K562 (cell line): ENCODE results near the gene PITHD1. TPM values are rescaled to one million over a fixed set of nuclear protein-coding genes. Genes with fewer than 3 reads are reported as not detected.
"Not testable (repeated sequence)": the region's sequence is repeated elsewhere in the genome, so short reads cannot be mapped to it uniquely, and the experiment has no call there.

ENCODE experiments used
- ATAC-seq: fragments of 200-7000 bp; cut with Tn5 transposase; 3 replicates; pipeline ENCODE4 v1.9.1; 2020; ENCODE audit warnings: moderate library complexity
- BruUV-seq: library from RNA; stranded (reverse); fragments of 400-500 nt; replicated peaks from 2 replicates; lab custom pipeline; 2021; lab: Mats Ljungman, UMichigan
- CTCF ChIA-PET: fragments of 300-600 bp; formaldehyde crosslinking; extraction: SDS; loops from one replicate; lab custom pipeline; 2021; ENCODE audit warnings: low intra/inter-chr PET ratio; lab: Yijun Ruan, JAX
- POLR2A ChIA-PET: fragments of 300-600, 350-650 bp; sonication (Branson Sonifier 250); formaldehyde crosslinking; extraction: SDS; loops from one replicate; lab custom pipeline; 2021; ENCODE audit warnings: antibody characterized with exemption, inconsistent platforms; lab: Yijun Ruan, JAX
- DNase-seq, 4 experiments: peaks; one replicate each; pipeline versions ENCODE4 v3.0.0 to v3.0.0-alpha.2; 2011 to 2018; ENCODE audit warnings: low spot score in 3 of 4, mixed read lengths in 3 of 4; ENCODE audit errors: extremely low read depth in 1 of 4
- FAIRE-seq: peaks from 2 replicates; lab custom pipeline; 2011; peaks lifted over from hg19 to GRCh38; lab: Jason Lieb, UNC
- H2AFZ ChIP-seq: 2 replicates; pipeline ENCODE4 v1.6.0; 2011; ENCODE audit warnings: low read depth, low read length, control low read depth, inconsistent platforms
- H3K27ac ChIP-seq: fragments of 200-600 bp; 3 replicates; pipeline ENCODE4 v1.8.0; 2011; ENCODE audit warnings: low read depth, mild to moderate bottlenecking, control low read depth, inconsistent platforms, low read length, moderate library complexity, mixed read lengths; ENCODE audit errors: extremely low read depth
- H3K27me3 ChIP-seq, 2 experiments: fragments of 300-600 bp in 1 of 2; 2 replicates in 1 of 2; 3 replicates in 1 of 2; pipeline versions ENCODE4 v1.6.0 to v1.8.0; 2011; ENCODE audit warnings: inconsistent platforms in 2 of 2, low read length in 2 of 2, mild to moderate bottlenecking in 1 of 2, mixed read lengths in 1 of 2, moderate library complexity in 1 of 2; ENCODE audit not compliant: control insufficient read depth in 2 of 2, insufficient read depth in 2 of 2
- H3K36me3 ChIP-seq: fragments of 300-600 bp; 3 replicates; pipeline ENCODE4 v1.8.0; 2011; ENCODE audit warnings: mild to moderate bottlenecking, low read length, inconsistent platforms; ENCODE audit not compliant: control insufficient read depth, insufficient read depth
- H3K4me1 ChIP-seq, 2 experiments: fragments of 200-600 bp in 1 of 2; replicated peaks in 1 of 2; 2 replicates in 1 of 2; 3 replicates in 1 of 2; pipeline versions ENCODE4 v1.5.1 to v1.8.0; 2011; ENCODE audit warnings: inconsistent platforms in 2 of 2, low read length in 2 of 2, mild to moderate bottlenecking in 1 of 2, mixed read lengths in 1 of 2, moderate library complexity in 1 of 2; ENCODE audit not compliant: control insufficient read depth in 2 of 2, insufficient read depth in 2 of 2
- H3K4me2 ChIP-seq: 2 replicates; pipeline ENCODE4 v1.6.1; 2011; ENCODE audit warnings: low read length, control low read depth, inconsistent platforms, mixed read lengths; ENCODE audit not compliant: insufficient read depth
- H3K4me3 ChIP-seq: fragments of 200-600 bp; sonication (generic), shearing (Covaris generic); 2 replicates; pipeline ENCODE4 v1.5.1; 2016; ENCODE audit warnings: control low read depth, inconsistent platforms
- H3K79me2 ChIP-seq: fragments of 200-600 bp; 3 replicates; pipeline ENCODE4 v1.8.0; 2011; ENCODE audit warnings: low read length, inconsistent platforms; ENCODE audit not compliant: control insufficient read depth, insufficient read depth
- H3K9ac ChIP-seq, 2 experiments: 2 replicates each; pipeline versions ENCODE4 v1.6.0 to v1.6.1; 2011; ENCODE audit warnings: low read depth in 2 of 2, low read length in 2 of 2, control low read depth in 1 of 2, inconsistent platforms in 1 of 2, mild to moderate bottlenecking in 1 of 2, mixed read lengths in 1 of 2; ENCODE audit not compliant: insufficient read depth in 1 of 2
- H3K9me1 ChIP-seq: one replicate; pipeline ENCODE4 v1.6.0; 2011; ENCODE audit warnings: inconsistent platforms, mild to moderate bottlenecking, low read length, moderate library complexity; ENCODE audit not compliant: control insufficient read depth, insufficient read depth
- H3K9me3 ChIP-seq: replicated peaks from 2 replicates; pipeline ENCODE4 v1.5.1; 2011; ENCODE audit warnings: low read depth, low read length, inconsistent platforms; ENCODE audit not compliant: control insufficient read depth, insufficient read depth
- H4K20me1 ChIP-seq: replicated peaks from 2 replicates; pipeline ENCODE4 v1.6.1; 2011; ENCODE audit warnings: low read length, inconsistent platforms, mixed read lengths; ENCODE audit not compliant: control insufficient read depth, insufficient read depth
- DACH1 ChIP-seq: fragments of 450-650 bp; IDR thresholded peaks from 2 replicates; pipeline ENCODE4 v1.6.1; 2018; ENCODE audit not compliant: partially characterized antibody
- GATAD2A ChIP-seq: fragments of 450-650 bp; IDR thresholded peaks from 2 replicates; pipeline ENCODE4 v1.6.1; 2017
- GATAD2B ChIP-seq: fragments of 450-650 bp; IDR thresholded peaks from 2 replicates; pipeline ENCODE4 v1.6.1; 2017; ENCODE audit warnings: mild to moderate bottlenecking, borderline replicate concordance
- MCM7 ChIP-seq, 2 experiments: fragments of 450-650 bp; IDR thresholded peaks; 2 replicates each; pipeline ENCODE4 v1.6.1; 2016 to 2018
- MTA1 ChIP-seq: fragments of 450-650 bp; IDR thresholded peaks from 2 replicates; pipeline ENCODE4 v1.6.1; 2017; ENCODE audit warnings: borderline replicate concordance
- ZBTB2 ChIP-seq: fragments of 450-650 bp; IDR thresholded peaks from 2 replicates; pipeline ENCODE4 v1.6.1; 2016; ENCODE audit warnings: antibody characterized with exemption
- WGBS: fragments of 100-300 bp; shearing (Covaris generic); methylation state at CpG from one replicate; pipeline ENCODE4 v1.1.6; 2016; ENCODE audit warnings: low coverage, mixed read lengths; ENCODE audit not compliant: insufficient coverage; ENCODE audit errors: missing lambda C conversion rate; 5-methylcytosine and 5-hydroxymethylcytosine counted together
- in situ Hi-C: fragments of 300-500 bp; cut with MboI; formaldehyde crosslinking; loops from 4 replicates; pipeline ENCODE4 v1.15.0; 2018; ENCODE audit warnings: inconsistent platforms, mixed read lengths
- intact Hi-C: fragments of 100-400 bp; cut with micrococcal nuclease; formaldehyde crosslinking; loops from 2 replicates; pipeline ENCODE4 v1.14.2; 2022
- polyA plus RNA-seq, 8 experiments: library from polyadenylated mRNA; depleted of rRNA in 4 of 8; stranded (reverse) in 5 of 8; unstranded in 3 of 8; fragments of >200 nt; fragmentation: Nextera tagmentation in 2 of 8; fragmentation: Illumina TruSeq in 1 of 8; extraction: Ambion mirVana in 2 of 8; extraction: Trizol in 1 of 8; gene quantifications; 2 replicates each; pipeline versions ENCODE4 v1.2.1 to v1.2.3, GENCODE V29; 2011 to 2014; ENCODE audit warnings: inconsistent platforms in 1 of 8, missing spikeins in 1 of 8
- total RNA-seq, 7 experiments: library from RNA; depleted of rRNA in 6 of 7; stranded (reverse); fragments of >200 nt in 6 of 7; fragmentation: Illumina TruSeq in 2 of 7; extraction: Trizol in 2 of 7; gene quantifications; 2 replicates each; pipeline versions ENCODE4 v1.2.1 to v1.2.3, GENCODE V29; 2011 to 2021; ENCODE audit warnings: low replicate concordance in 1 of 7

PITHD1 gene
- total and polyA plus RNA-seq, 9 of the 15 experiments (the other 6 are each of a cell fraction or from before 2014, with no cell fraction given): 46.5 to 175 (median 149) TPM

GRCh38 chr1:23826590-23826989 is 48.4 kb downstream of the PITHD1 start:
- H3K27me3 ChIP-seq, ATAC-seq, DNase-seq, H2AFZ ChIP-seq, H3K36me3 ChIP-seq, H3K4me3 ChIP-seq, CTCF ChIA-PET, H3K9me1 ChIP-seq, H4K20me1 ChIP-seq, intact Hi-C loops, FAIRE-seq, in situ Hi-C loops, H3K4me2 ChIP-seq, H3K9ac ChIP-seq, H3K27ac ChIP-seq, BruUV-seq, H3K9me3 ChIP-seq: not testable (repeated sequence)
- 0 out of 2 replicates have a peak, but pooled peaks have one; percentile 48 for TF ChIP-seq GATAD2A
- peak; percentile 100 for TF ChIP-seq DACH1
- TF ChIP-seq ZBTB2: peak; percentile 83
- TF ChIP-seq MCM7 (IDR thresholded peaks at IDR 0.05): 0 out of 4 replicates have a peak, but pooled peaks of 1 of the 2 experiments have one; percentile 57
- TF ChIP-seq MTA1: peak; percentile 49; the same call in 1 of the 2 replicates
- TF ChIP-seq GATAD2B: peak; percentile 95
- POLR2A ChIA-PET: interaction anchor here (3.3 kb wide), 1 partner anchor 15 kb away, joined by 12 read pairs; no protein-coding TSS in a partner anchor
- WGBS: 94% methylated on average over 13 of the region's 13 CpGs
- H3K4me1 ChIP-seq: peaks cover 8 to 24% of the 10 kb centered on the region in 2 experiments; a peak in 4 of 5 replicates
- peaks cover 14% of the 10 kb centered on the region for H3K79me2 ChIP-seq
